ENCODE data around the gene TSPAN4.

- TF ChIP-seq, protein P1, sequence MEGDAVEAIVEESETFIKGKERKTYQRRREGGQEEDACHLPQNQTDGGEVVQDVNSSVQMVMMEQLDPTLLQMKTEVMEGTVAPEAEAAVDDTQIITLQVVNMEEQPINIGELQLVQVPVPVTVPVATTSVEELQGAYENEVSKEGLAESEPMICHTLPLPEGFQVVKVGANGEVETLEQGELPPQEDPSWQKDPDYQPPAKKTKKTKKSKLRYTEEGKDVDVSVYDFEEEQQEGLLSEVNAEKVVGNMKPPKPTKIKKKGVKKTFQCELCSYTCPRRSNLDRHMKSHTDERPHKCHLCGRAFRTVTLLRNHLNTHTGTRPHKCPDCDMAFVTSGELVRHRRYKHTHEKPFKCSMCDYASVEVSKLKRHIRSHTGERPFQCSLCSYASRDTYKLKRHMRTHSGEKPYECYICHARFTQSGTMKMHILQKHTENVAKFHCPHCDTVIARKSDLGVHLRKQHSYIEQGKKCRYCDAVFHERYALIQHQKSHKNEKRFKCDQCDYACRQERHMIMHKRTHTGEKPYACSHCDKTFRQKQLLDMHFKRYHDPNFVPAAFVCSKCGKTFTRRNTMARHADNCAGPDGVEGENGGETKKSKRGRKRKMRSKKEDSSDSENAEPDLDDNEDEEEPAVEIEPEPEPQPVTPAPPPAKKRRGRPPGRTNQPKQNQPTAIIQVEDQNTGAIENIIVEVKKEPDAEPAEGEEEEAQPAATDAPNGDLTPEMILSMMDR (IDR thresholded peaks at IDR 0.05; ENCODE audit: borderline replicate concordance, extremely low read depth, low read length, poor library complexity, severe bottlenecking) = no peak
- no peak for TF ChIP-seq EZH2 (IDR thresholded peaks at IDR 0.05; ENCODE audit: borderline replicate concordance, low read depth, low read length, severe bottlenecking)
Measured at GRCh38 chr11:800473-800872, 42.2 kb upstream of the TSPAN4 start.

Measured in DND-41 (cell line).